B cell (primary cell): ENCODE measurements around the gene CPNE9.

Source experiments
- EZH2 ChIP-seq: IDR thresholded peaks from 2 replicates; pipeline ENCODE4 v1.6.1; 2012; ENCODE audit warnings: borderline replicate concordance, low read depth, mild to moderate bottlenecking, moderate library complexity, low read length; ENCODE audit not compliant: insufficient read depth, poor library complexity, severe bottlenecking
- TF ChIP-seq, protein P1 (sequence below): fragments of 200-600 bp; IDR thresholded peaks from one replicate; pipeline ENCODE4 v1.8.0; 2022; ENCODE audit warnings: antibody characterized with exemption, mild to moderate bottlenecking

DNA sequence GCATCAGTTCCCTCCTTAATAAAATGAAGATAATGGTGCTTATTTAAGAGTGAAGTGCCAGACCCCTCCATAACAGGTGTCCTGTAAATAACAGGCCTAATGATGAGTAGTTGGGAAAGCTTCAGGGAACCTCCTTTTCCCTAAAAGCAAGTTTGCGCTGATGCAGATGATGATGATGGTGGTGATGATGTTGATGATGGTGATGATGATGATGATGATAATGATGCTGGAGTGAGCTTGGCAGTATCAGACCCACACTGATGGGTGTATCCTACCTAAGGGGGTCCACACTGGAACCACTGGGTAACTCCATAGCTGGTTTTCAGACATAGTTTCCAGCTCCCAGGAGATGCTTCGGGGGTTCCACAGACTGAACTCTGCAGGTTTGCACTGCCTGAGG is 29.9 kb upstream of the CPNE9 start:
- TF ChIP-seq, protein P1, sequence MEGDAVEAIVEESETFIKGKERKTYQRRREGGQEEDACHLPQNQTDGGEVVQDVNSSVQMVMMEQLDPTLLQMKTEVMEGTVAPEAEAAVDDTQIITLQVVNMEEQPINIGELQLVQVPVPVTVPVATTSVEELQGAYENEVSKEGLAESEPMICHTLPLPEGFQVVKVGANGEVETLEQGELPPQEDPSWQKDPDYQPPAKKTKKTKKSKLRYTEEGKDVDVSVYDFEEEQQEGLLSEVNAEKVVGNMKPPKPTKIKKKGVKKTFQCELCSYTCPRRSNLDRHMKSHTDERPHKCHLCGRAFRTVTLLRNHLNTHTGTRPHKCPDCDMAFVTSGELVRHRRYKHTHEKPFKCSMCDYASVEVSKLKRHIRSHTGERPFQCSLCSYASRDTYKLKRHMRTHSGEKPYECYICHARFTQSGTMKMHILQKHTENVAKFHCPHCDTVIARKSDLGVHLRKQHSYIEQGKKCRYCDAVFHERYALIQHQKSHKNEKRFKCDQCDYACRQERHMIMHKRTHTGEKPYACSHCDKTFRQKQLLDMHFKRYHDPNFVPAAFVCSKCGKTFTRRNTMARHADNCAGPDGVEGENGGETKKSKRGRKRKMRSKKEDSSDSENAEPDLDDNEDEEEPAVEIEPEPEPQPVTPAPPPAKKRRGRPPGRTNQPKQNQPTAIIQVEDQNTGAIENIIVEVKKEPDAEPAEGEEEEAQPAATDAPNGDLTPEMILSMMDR: no peak
- TF ChIP-seq EZH2: no peak
